ENCODE data around the gene TOX4. TPM values are rescaled to one million over a fixed set of nuclear protein-coding genes. Genes with fewer than 3 reads are reported as not detected.
A peak's percentile ranks its signal among the peaks of the same experiment; 100 is the strongest.

Gene TOX4
- total and polyA plus RNA-seq, 9 of the 15 experiments (the other 6 are each of a cell fraction or from before 2014, with no cell fraction given) = 9.9 to 76.5 (median 41.0) TPM

DNA sequence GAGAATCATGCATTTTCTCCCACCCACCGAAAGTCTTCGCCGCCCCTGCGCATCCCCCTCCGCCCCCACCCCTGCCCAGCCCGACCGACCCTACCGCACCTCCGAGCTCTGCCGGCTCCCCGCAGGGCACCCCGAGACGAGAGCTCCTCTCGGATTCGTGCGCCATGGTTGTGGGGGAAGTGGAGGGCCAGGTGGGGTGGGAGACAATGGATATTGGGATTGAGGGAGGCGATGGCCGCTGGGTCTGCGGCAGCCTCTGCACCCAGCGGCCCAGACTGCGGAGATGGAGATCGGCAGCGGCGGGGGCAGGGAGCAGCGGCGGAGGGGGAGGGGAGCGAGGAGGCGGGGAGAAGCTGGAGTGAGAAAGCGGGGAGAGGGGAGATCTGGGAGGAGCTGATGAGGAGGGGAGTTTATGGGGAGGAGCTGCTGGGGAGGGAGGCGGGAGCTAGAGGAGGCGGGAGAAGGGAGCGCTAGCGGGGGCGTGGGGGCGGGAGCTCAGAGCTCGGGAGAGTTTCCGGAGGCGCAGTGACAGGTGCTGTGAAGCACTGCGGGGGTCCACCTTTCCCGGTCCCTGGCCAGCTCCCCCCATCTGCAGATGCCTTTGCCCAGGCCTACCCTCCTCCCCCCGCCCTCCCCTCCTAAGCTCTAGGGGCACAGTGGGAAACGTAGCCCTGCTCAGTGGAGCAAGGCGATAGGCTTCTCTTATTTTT is 49.1 kb downstream of the TOX4 start, which contains the start of gene SALL2 (continued):
- TF ChIP-seq KDM4B (IDR thresholded peaks at IDR 0.05; ENCODE audit: borderline replicate concordance in 2 of 2, low read depth in 1 of 2) (peak in 1 of 2 experiments; percentile 34; a peak in 1 of 4 replicates), POLR2B (IDR thresholded peaks at IDR 0.05; ENCODE audit: low read depth, partially characterized antibody) (peak; percentile 69), DPF2 (IDR thresholded peaks at IDR 0.05) (0 out of 2 replicates have a peak, but pooled peaks have one; percentile 15)
- TF ChIP-seq, protein P1, sequence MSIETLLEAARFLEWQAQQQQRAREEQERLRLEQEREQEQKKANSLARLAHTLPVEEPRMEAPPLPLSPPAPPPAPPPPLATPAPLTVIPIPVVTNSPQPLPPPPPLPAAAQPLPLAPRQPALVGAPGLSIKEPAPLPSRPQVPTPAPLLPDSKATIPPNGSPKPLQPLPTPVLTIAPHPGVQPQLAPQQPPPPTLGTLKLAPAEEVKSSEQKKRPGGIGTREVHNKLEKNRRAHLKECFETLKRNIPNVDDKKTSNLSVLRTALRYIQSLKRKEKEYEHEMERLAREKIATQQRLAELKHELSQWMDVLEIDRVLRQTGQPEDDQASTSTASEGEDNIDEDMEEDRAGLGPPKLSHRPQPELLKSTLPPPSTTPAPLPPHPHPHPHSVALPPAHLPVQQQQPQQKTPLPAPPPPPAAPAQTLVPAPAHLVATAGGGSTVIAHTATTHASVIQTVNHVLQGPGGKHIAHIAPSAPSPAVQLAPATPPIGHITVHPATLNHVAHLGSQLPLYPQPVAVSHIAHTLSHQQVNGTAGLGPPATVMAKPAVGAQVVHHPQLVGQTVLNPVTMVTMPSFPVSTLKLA (conservative IDR thresholded peaks at IDR 0.05) = 0 out of 4 replicates have a peak, but pooled peaks of 1 of the 2 experiments have one; percentile 17
- TF ChIP-seq, protein P2, sequence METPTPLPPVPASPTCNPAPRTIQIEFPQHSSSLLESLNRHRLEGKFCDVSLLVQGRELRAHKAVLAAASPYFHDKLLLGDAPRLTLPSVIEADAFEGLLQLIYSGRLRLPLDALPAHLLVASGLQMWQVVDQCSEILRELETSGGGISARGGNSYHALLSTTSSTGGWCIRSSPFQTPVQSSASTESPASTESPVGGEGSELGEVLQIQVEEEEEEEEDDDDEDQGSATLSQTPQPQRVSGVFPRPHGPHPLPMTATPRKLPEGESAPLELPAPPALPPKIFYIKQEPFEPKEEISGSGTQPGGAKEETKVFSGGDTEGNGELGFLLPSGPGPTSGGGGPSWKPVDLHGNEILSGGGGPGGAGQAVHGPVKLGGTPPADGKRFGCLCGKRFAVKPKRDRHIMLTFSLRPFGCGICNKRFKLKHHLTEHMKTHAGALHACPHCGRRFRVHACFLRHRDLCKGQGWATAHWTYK (CRISPR knock-in tag; IDR thresholded peaks at IDR 0.05) = no peak
- TF ChIP-seq, protein P3, sequence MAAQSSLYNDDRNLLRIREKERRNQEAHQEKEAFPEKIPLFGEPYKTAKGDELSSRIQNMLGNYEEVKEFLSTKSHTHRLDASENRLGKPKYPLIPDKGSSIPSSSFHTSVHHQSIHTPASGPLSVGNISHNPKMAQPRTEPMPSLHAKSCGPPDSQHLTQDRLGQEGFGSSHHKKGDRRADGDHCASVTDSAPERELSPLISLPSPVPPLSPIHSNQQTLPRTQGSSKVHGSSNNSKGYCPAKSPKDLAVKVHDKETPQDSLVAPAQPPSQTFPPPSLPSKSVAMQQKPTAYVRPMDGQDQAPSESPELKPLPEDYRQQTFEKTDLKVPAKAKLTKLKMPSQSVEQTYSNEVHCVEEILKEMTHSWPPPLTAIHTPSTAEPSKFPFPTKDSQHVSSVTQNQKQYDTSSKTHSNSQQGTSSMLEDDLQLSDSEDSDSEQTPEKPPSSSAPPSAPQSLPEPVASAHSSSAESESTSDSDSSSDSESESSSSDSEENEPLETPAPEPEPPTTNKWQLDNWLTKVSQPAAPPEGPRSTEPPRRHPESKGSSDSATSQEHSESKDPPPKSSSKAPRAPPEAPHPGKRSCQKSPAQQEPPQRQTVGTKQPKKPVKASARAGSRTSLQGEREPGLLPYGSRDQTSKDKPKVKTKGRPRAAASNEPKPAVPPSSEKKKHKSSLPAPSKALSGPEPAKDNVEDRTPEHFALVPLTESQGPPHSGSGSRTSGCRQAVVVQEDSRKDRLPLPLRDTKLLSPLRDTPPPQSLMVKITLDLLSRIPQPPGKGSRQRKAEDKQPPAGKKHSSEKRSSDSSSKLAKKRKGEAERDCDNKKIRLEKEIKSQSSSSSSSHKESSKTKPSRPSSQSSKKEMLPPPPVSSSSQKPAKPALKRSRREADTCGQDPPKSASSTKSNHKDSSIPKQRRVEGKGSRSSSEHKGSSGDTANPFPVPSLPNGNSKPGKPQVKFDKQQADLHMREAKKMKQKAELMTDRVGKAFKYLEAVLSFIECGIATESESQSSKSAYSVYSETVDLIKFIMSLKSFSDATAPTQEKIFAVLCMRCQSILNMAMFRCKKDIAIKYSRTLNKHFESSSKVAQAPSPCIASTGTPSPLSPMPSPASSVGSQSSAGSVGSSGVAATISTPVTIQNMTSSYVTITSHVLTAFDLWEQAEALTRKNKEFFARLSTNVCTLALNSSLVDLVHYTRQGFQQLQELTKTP (IDR thresholded peaks at IDR 0.05; ENCODE audit: low read depth in 1 of 2, partially characterized antibody in 2 of 2) = no peak
- TF ChIP-seq, protein P4, sequence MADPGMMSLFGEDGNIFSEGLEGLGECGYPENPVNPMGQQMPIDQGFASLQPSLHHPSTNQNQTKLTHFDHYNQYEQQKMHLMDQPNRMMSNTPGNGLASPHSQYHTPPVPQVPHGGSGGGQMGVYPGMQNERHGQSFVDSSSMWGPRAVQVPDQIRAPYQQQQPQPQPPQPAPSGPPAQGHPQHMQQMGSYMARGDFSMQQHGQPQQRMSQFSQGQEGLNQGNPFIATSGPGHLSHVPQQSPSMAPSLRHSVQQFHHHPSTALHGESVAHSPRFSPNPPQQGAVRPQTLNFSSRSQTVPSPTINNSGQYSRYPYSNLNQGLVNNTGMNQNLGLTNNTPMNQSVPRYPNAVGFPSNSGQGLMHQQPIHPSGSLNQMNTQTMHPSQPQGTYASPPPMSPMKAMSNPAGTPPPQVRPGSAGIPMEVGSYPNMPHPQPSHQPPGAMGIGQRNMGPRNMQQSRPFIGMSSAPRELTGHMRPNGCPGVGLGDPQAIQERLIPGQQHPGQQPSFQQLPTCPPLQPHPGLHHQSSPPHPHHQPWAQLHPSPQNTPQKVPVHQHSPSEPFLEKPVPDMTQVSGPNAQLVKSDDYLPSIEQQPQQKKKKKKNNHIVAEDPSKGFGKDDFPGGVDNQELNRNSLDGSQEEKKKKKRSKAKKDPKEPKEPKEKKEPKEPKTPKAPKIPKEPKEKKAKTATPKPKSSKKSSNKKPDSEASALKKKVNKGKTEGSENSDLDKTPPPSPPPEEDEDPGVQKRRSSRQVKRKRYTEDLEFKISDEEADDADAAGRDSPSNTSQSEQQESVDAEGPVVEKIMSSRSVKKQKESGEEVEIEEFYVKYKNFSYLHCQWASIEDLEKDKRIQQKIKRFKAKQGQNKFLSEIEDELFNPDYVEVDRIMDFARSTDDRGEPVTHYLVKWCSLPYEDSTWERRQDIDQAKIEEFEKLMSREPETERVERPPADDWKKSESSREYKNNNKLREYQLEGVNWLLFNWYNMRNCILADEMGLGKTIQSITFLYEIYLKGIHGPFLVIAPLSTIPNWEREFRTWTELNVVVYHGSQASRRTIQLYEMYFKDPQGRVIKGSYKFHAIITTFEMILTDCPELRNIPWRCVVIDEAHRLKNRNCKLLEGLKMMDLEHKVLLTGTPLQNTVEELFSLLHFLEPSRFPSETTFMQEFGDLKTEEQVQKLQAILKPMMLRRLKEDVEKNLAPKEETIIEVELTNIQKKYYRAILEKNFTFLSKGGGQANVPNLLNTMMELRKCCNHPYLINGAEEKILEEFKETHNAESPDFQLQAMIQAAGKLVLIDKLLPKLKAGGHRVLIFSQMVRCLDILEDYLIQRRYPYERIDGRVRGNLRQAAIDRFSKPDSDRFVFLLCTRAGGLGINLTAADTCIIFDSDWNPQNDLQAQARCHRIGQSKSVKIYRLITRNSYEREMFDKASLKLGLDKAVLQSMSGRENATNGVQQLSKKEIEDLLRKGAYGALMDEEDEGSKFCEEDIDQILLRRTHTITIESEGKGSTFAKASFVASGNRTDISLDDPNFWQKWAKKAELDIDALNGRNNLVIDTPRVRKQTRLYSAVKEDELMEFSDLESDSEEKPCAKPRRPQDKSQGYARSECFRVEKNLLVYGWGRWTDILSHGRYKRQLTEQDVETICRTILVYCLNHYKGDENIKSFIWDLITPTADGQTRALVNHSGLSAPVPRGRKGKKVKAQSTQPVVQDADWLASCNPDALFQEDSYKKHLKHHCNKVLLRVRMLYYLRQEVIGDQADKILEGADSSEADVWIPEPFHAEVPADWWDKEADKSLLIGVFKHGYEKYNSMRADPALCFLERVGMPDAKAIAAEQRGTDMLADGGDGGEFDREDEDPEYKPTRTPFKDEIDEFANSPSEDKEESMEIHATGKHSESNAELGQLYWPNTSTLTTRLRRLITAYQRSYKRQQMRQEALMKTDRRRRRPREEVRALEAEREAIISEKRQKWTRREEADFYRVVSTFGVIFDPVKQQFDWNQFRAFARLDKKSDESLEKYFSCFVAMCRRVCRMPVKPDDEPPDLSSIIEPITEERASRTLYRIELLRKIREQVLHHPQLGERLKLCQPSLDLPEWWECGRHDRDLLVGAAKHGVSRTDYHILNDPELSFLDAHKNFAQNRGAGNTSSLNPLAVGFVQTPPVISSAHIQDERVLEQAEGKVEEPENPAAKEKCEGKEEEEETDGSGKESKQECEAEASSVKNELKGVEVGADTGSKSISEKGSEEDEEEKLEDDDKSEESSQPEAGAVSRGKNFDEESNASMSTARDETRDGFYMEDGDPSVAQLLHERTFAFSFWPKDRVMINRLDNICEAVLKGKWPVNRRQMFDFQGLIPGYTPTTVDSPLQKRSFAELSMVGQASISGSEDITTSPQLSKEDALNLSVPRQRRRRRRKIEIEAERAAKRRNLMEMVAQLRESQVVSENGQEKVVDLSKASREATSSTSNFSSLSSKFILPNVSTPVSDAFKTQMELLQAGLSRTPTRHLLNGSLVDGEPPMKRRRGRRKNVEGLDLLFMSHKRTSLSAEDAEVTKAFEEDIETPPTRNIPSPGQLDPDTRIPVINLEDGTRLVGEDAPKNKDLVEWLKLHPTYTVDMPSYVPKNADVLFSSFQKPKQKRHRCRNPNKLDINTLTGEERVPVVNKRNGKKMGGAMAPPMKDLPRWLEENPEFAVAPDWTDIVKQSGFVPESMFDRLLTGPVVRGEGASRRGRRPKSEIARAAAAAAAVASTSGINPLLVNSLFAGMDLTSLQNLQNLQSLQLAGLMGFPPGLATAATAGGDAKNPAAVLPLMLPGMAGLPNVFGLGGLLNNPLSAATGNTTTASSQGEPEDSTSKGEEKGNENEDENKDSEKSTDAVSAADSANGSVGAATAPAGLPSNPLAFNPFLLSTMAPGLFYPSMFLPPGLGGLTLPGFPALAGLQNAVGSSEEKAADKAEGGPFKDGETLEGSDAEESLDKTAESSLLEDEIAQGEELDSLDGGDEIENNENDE (IDR thresholded peaks at IDR 0.05; ENCODE audit: low read depth, low read length) = no peak
